Stimulated activated memory B cell treated with anti-CD40 and anti-IgM and Interleukin-4, amounts not matched to agents 10 μg/mL and 1 μg/mL and 100 μg/mL, for 72 hours (primary cell): ENCODE results near the gene NLRC4.
A peak's percentile ranks its signal among the peaks of the same experiment; 100 is the strongest.
"Not testable (repeated sequence)": the region's sequence is repeated elsewhere in the genome, so short reads cannot be mapped to it uniquely, and the experiment has no call there.

ENCODE experiments used
- ATAC-seq: fragments of 150-1000 bp; cut with Tn5 transposase; 2 replicates; pipeline ENCODE4 v1.10.0; 2021
- H3K27ac Mint-ChIP-seq: one replicate; pipeline ENCODE4 v1.8.0; 2022; ENCODE audit warnings: mild to moderate bottlenecking, mixed read lengths
- H3K27me3 Mint-ChIP-seq: one replicate; pipeline ENCODE4 v1.8.0; 2022; ENCODE audit warnings: mixed read lengths
- H3K36me3 Mint-ChIP-seq: one replicate; pipeline ENCODE4 v1.8.0; 2022; ENCODE audit warnings: mixed read lengths
- H3K4me1 Mint-ChIP-seq: one replicate; pipeline ENCODE4 v1.8.0; 2022; ENCODE audit warnings: mixed read lengths
- H3K4me3 Mint-ChIP-seq: one replicate; pipeline ENCODE4 v1.8.0; 2022; ENCODE audit warnings: mild to moderate bottlenecking, moderate library complexity, mixed read lengths
- H3K9me3 Mint-ChIP-seq: one replicate; pipeline ENCODE4 v1.8.0; 2022; ENCODE audit warnings: mixed read lengths

The NLRC4 gene

DNA sequence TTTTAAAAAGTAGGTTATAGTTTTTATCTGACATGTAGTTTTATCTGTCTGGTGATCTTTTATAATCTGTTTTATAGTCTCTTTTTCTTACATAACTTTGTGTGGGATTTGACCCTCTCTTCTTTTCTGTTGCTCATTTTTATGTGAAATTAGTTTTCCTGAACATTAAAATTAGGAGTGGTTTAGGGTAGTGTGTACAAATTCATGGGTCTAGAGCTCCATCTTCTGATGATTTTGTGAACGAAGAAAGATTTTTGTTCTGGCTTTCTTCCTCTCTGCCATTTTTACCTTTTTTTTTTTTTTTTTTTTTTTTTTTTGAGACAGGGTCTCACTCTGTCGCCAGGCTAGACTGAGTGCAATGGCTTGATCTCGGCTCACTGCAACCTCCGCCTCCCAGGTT, 52.4 kb downstream of the NLRC4 start:
- Mint-ChIP-seq H3K36me3 (peaks cover 16% of the 10 kb centered on the region), H3K27ac (peak overlapping the region; percentile 28), H3K4me1 (no peaks in the 10 kb centered on the region), H3K4me3 (no peak overlapping the region), H3K9me3 (no peaks in the 10 kb centered on the region), H3K27me3 (no peaks in the 10 kb centered on the region)
- no peak for ATAC-seq

- Mint-ChIP-seq H3K4me1 (no peaks in the 10 kb centered on the region), H3K27me3 (no peaks in the 10 kb centered on the region), H3K36me3 (peaks cover 16% of the 10 kb centered on the region), H3K27ac (no peak overlapping the region), H3K9me3 (no peaks in the 10 kb centered on the region), H3K4me3 (no peak overlapping the region)
- ATAC-seq = no peak
Observed at GRCh38 chr2:32210767-32211408, 53.8 kb downstream of the NLRC4 start.

- not testable (repeated sequence) for H3K4me1 Mint-ChIP-seq, ATAC-seq, H3K4me3 Mint-ChIP-seq, H3K27me3 Mint-ChIP-seq, H3K9me3 Mint-ChIP-seq, H3K27ac Mint-ChIP-seq
- peaks cover 42% of the 10 kb centered on the region for H3K36me3 Mint-ChIP-seq
Observed at GRCh38 chr2:32203428-32203827, 61.3 kb downstream of the NLRC4 start.

DNA sequence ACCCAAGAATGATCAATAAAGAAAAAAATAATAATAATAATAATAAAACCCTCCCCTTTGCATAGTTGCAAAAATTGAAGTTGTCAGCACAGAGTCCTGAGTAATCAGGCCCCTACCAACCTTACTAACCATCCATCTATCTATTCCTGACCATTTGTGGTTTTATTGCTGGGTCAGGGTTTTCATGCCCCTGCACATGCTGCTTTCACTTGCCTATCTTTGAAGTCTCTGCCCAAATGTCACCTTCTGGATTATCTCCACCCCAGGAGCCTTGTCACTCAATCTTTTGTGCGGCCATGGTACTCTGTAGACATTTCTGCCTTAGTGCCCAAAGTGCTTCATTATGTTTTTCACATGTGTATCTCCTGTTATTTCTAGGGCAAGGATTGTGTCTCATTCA, 63.9 kb downstream of the NLRC4 start:
- Mint-ChIP-seq H3K27me3 (no peaks in the 10 kb centered on the region), H3K9me3 (no peaks in the 10 kb centered on the region), H3K4me1 (peaks cover 6% of the 10 kb centered on the region), H3K4me3 (no peak overlapping the region), H3K36me3 (peaks cover 53% of the 10 kb centered on the region), H3K27ac (no peak overlapping the region)
- ATAC-seq = no peak

GRCh38 chr2:32192418-32192817, 72.3 kb downstream of the NLRC4 start:
- H3K4me1 Mint-ChIP-seq = peaks cover 33% of the 10 kb centered on the region
- no peak for ATAC-seq
- no peaks in the 10 kb centered on the region for H3K27me3 Mint-ChIP-seq
- H3K9me3 Mint-ChIP-seq = no peaks in the 10 kb centered on the region
- peaks cover 15% of the 10 kb centered on the region for H3K36me3 Mint-ChIP-seq
- no peak overlapping the region for H3K4me3 Mint-ChIP-seq
- H3K27ac Mint-ChIP-seq = peak overlapping the region; percentile 59

- Mint-ChIP-seq H3K4me3 (no peak overlapping the region), H3K9me3 (no peaks in the 10 kb centered on the region), H3K27ac (peak overlapping the region; percentile 89), H3K27me3 (no peaks in the 10 kb centered on the region), H3K4me1 (peaks cover 33% of the 10 kb centered on the region), H3K36me3 (peaks cover 24% of the 10 kb centered on the region)
- no peak for ATAC-seq
Observed at GRCh38 chr2:32189011-32189410, 75.7 kb downstream of the NLRC4 start.

GRCh38 chr2:32182667-32183066, 82.0 kb downstream of the NLRC4 start:
- H3K9me3 Mint-ChIP-seq = no peaks in the 10 kb centered on the region
- no peak overlapping the region for H3K27ac Mint-ChIP-seq
- H3K27me3 Mint-ChIP-seq = no peaks in the 10 kb centered on the region
- H3K36me3 Mint-ChIP-seq = peaks cover 25% of the 10 kb centered on the region
- H3K4me1 Mint-ChIP-seq = no peaks in the 10 kb centered on the region
- ATAC-seq = no peak
- no peak overlapping the region for H3K4me3 Mint-ChIP-seq
